Suppressor macrophage treated with lipopolysaccharide for 4 hours (primary cell): ENCODE measurements around the gene SH3BP2.

Source experiments
- DNase-seq: peaks from one replicate; pipeline ENCODE4 v3.0.0-alpha.2; 2020

Gene SH3BP2

DNA sequence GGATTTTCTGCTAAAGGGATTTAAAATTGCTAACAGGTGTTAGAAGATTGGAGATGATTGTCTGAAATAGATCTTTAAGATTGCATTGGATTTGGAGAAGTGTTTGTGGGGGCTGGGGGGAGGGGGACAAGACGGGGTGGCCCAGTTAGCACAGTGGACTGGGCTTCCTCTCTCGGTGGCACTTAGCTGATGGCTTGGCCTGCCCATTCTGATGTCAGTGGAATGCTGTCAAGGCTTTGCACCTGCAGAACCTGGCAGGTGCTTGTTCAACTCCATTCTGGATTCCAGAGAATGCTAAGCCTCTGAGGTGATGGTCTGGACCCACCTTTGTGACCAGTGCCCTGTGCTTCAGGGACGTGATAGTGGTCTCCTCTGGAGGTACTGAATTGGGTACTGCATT lies 94.5 kb downstream of the SH3BP2 start:
- DNase-seq, result no peak

DNA sequence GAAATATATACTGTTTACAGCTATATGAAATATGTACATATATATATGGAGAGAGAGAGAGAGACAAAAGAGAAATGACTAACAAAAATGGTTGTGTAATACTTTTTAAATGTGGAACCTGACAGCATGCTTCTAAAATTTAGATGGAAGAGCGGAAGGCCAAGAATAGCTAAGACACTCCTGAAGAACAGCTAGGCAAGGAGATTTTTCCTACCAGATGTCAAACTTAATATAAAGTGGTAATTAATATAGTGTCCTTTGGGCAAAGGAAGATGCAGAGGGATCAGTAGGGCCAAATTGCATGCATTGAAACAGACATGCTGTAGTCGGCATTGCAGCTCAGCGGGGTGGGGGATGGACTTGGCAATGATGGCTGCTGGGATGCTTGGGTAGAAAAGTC lies 96.0 kb downstream of the SH3BP2 start:
- peak; percentile 31 for DNase-seq
